Transverse colon (tissue), 4 donors: ENCODE data around the gene MANBA. TPM values are rescaled to one million over a fixed set of nuclear protein-coding genes. Genes with fewer than 3 reads are reported as not detected.
"Not testable (repeated sequence)": the region's sequence is repeated elsewhere in the genome, so short reads cannot be mapped to it uniquely, and the experiment has no call there.

Experiments
- DNase-seq: peaks from one replicate; pipeline ENCODE4 v3.0.0-alpha.2; 2019
- H3K27ac ChIP-seq, 4 donors: fragments of 200-600 bp; sonication (generic); 2 replicates each; pipeline ENCODE4 v1.5.1; 2016 to 2018; ENCODE audit warnings: inconsistent platforms in 4 of 4
- H3K27me3 ChIP-seq: fragments of 200-600 bp; sonication (generic); 2 replicates; pipeline ENCODE4 v1.5.1; 2017; ENCODE audit warnings: inconsistent platforms
- H3K36me3 ChIP-seq, 4 donors: fragments of 200-600 bp; sonication (generic); 2 replicates each; pipeline ENCODE4 v1.5.1; 2017 to 2019; ENCODE audit warnings: inconsistent platforms in 4 of 4
- H3K4me1 ChIP-seq, 4 donors: fragments of 200-600 bp; sonication (generic); 2 replicates each; pipeline ENCODE4 v1.5.1; 2017 to 2020; ENCODE audit warnings: inconsistent platforms in 4 of 4
- H3K4me3 ChIP-seq, 4 donors: fragments of 200-600 bp; sonication (generic); 1 replicate in 1 of 4; 2 replicates in 3 of 4; pipeline versions ENCODE4 v1.5.1 to v1.6.1; 2017 to 2019; ENCODE audit warnings: inconsistent platforms in 4 of 4
- H3K9me3 ChIP-seq, 2 donors: fragments of 200-600 bp; sonication (generic); 2 replicates each; pipeline ENCODE4 v1.5.1; 2017 to 2019; ENCODE audit warnings: inconsistent platforms in 2 of 2
- EP300 ChIP-seq: sonication (generic); formaldehyde crosslinking; IDR thresholded peaks from one replicate; pipeline ENCODE4 v1.6.1; 2017; ENCODE audit warnings: antibody characterized with exemption, low read depth
- POLR2A ChIP-seq: fragments of 450-650 bp; IDR thresholded peaks from one replicate; pipeline ENCODE4 v1.6.1; 2016; ENCODE audit warnings: antibody characterized with exemption, mild to moderate bottlenecking, moderate library complexity
- POLR2AphosphoS5 ChIP-seq, 3 donors: sonication (generic); formaldehyde crosslinking; IDR thresholded peaks; one replicate each; pipeline ENCODE4 v1.6.1; 2016; ENCODE audit warnings: antibody characterized with exemption in 3 of 3
- WGBS, 2 donors: methylation state at CpG; one replicate each; pipeline ENCODE4 v1.1.5; 2018; ENCODE audit warnings: low coverage in 1 of 2; 5-methylcytosine and 5-hydroxymethylcytosine counted together
- in situ Hi-C, 4 donors: fragments of 200-750 bp; cut with MboI; loops; one replicate each; pipeline versions ENCODE4 v1.15.0 to v1.15.1; 2017; ENCODE audit warnings: low sequenced_read_pairs in 3 of 4, low pct_ligation_motif_present in 1 of 4, low pct_unique_long_range_greater_than_20kb in 1 of 4
- intact Hi-C: fragments of 100-400 bp; cut with DNase I; formaldehyde crosslinking; loops from one replicate; pipeline ENCODE4 v1.15.1; 2023; ENCODE audit warnings: low total_unique reads
- total RNA-seq, 4 donors: library from RNA; depleted of rRNA; stranded (reverse); fragments of >200 nt; gene quantifications; one replicate each; pipeline ENCODE4 v1.1.0, GENCODE V29; 2016
- TF ChIP-seq, protein P1 (sequence below), 5 experiments: fragments of 200-600 bp in 3 of 5; fragments of 450-650 bp in 2 of 5; sonication (generic) in 3 of 5; IDR thresholded peaks; 1 replicate in 2 of 5; 2 replicates in 3 of 5; pipeline ENCODE4 v1.5.1; 2016 to 2017; ENCODE audit warnings: antibody characterized with exemption in 5 of 5, inconsistent platforms in 3 of 5, mild to moderate bottlenecking in 2 of 5, moderate library complexity in 1 of 5

MANBA gene
- total RNA-seq, 4 donors from 2014 or later = 7.5 to 110 (median 27.9) TPM

DNA sequence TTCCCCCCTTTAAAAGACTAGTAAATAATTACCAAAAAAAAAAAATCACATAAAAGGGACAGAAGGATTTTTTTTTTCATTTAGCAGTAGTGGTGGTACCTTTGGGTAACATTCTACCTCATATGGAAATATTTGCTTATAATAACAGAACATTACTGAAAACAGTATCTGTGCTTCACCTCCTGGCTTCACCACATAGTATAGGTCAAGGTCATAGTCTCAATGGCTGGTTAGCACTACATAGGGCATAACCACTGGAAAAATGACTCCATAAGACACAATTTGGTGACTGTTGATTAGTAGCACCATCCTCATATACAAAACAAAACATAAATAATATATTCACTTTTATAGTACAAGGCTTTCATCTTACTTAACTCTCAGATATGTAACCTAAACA, 34.7 kb downstream of the MANBA start:
- Histone ChIP-seq H3K4me1 (no peaks in the 10 kb centered on the region), H3K36me3 (peaks cover 0 to 3% (median 0%) of the 10 kb centered on the region in 4 donors), H3K4me3 (no peak overlapping the region), H3K27me3 (no peaks in the 10 kb centered on the region), H3K27ac (no peak overlapping the region), H3K9me3 (no peaks in the 10 kb centered on the region)
- intact Hi-C loops = no loop called here
- DNase-seq = no peak
- in situ Hi-C loops = no loop called here
- TF ChIP-seq EP300 = no peak
- no peak for TF ChIP-seq POLR2AphosphoS5 (IDR thresholded peaks at IDR 0.05)
- TF ChIP-seq, protein P1, sequence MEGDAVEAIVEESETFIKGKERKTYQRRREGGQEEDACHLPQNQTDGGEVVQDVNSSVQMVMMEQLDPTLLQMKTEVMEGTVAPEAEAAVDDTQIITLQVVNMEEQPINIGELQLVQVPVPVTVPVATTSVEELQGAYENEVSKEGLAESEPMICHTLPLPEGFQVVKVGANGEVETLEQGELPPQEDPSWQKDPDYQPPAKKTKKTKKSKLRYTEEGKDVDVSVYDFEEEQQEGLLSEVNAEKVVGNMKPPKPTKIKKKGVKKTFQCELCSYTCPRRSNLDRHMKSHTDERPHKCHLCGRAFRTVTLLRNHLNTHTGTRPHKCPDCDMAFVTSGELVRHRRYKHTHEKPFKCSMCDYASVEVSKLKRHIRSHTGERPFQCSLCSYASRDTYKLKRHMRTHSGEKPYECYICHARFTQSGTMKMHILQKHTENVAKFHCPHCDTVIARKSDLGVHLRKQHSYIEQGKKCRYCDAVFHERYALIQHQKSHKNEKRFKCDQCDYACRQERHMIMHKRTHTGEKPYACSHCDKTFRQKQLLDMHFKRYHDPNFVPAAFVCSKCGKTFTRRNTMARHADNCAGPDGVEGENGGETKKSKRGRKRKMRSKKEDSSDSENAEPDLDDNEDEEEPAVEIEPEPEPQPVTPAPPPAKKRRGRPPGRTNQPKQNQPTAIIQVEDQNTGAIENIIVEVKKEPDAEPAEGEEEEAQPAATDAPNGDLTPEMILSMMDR (IDR thresholded peaks at IDR 0.05) = no peak
- no peak for TF ChIP-seq POLR2A

DNA sequence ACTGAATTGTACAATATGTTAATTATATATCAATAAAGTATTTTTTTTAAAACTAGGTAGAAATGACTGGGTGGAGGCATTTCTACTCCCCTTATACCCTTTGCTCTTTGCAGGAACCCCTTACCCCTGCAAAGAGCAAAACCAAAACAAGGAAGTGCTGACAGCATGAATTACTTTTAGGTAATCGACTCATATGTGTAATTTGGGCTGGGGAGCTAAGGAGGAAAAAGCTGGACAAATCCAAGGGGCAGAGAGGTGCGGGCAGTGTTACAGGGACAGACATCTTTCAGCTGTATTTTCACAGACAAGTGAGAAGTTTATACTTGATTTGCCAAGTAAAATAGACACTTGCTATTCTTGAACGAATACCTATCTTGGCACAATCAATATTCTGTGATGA, 35.5 kb downstream of the MANBA start:
- 79 to 89% methylated on average over 3 of the region's 3 CpGs for WGBS, 2 donors
- DNase-seq = no peak
- in situ Hi-C loops (no loop called here), intact Hi-C loops (no loop called here)
- no peaks in the 10 kb centered on the region for H3K27me3 ChIP-seq
- H3K9me3 ChIP-seq = no peaks in the 10 kb centered on the region
- no peak overlapping the region for H3K27ac ChIP-seq
- H3K36me3 ChIP-seq = peaks cover 0 to 3% (median 0%) of the 10 kb centered on the region in 4 donors
- no peak for TF ChIP-seq POLR2AphosphoS5 (IDR thresholded peaks at IDR 0.05)
- H3K4me3 ChIP-seq = no peak overlapping the region
- H3K4me1 ChIP-seq = no peaks in the 10 kb centered on the region

DNA sequence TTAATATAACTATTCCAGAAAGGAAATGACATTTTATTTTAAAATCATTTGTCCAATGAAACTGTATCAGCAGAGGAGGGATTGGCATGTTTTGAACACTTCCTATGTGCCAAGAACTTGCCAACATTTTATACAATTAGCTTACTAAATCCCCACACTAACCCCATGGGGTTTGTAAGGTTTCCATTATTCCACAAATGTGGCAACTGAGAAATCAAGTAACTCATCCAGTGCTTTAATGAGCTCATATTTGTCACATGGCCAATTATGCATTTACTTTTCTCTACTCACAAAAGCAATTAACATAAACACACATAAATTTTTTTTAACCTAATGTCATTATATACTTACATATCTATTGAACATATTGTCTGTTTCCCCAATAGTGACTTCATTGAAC, 37.3 kb downstream of the MANBA start:
- no peak for TF ChIP-seq POLR2A
- TF ChIP-seq EP300 = no peak
- TF ChIP-seq POLR2AphosphoS5 (IDR thresholded peaks at IDR 0.05) = no peak
- TF ChIP-seq, protein P1 (IDR thresholded peaks at IDR 0.05) = no peak
- H3K36me3 ChIP-seq = peaks cover 0 to 15% (median 0%) of the 10 kb centered on the region in 4 donors
- in situ Hi-C loops = no loop called here
- no peaks in the 10 kb centered on the region for H3K27me3 ChIP-seq
- intact Hi-C loops = no loop called here
- H3K4me1 ChIP-seq = no peaks in the 10 kb centered on the region
- no peak overlapping the region for H3K27ac ChIP-seq
- no peak for DNase-seq
- no peaks in the 10 kb centered on the region for H3K9me3 ChIP-seq
- H3K4me3 ChIP-seq = no peak overlapping the region

DNA sequence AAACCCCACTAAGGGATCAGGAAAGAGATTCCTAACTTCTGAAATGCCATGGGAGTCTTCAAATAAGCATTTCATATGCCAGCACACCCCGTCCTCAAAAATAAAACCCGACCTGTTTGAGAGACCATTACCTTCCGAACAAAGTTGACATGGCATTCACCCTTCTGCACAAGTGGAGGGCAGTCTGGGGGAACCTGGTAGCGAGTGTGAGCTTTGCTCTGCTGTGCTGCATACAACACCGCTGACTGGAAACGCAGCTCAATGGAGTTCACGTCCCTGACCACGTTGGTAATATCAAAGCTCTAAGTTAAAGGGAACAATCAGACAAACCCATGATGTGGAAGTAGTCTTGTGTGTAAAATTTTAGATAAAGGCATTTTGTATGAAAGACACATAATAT, 38.0 kb downstream of the MANBA start:
- H3K27ac ChIP-seq = no peak overlapping the region
- TF ChIP-seq POLR2AphosphoS5 (IDR thresholded peaks at IDR 0.05) = no peak
- no peak for TF ChIP-seq EP300
- TF ChIP-seq, protein P1 (IDR thresholded peaks at IDR 0.05) = no peak
- TF ChIP-seq POLR2A = no peak
- no peaks in the 10 kb centered on the region for H3K9me3 ChIP-seq
- 96 to 97% methylated on average over 8 of the region's 8 CpGs for WGBS, 2 donors
- no peaks in the 10 kb centered on the region for H3K4me1 ChIP-seq
- H3K4me3 ChIP-seq = no peak overlapping the region
- H3K36me3 ChIP-seq = peaks cover 0 to 15% (median 0%) of the 10 kb centered on the region in 4 donors
- intact Hi-C loops = no loop called here
- in situ Hi-C loops = no loop called here
- no peaks in the 10 kb centered on the region for H3K27me3 ChIP-seq
- DNase-seq = no peak

DNA sequence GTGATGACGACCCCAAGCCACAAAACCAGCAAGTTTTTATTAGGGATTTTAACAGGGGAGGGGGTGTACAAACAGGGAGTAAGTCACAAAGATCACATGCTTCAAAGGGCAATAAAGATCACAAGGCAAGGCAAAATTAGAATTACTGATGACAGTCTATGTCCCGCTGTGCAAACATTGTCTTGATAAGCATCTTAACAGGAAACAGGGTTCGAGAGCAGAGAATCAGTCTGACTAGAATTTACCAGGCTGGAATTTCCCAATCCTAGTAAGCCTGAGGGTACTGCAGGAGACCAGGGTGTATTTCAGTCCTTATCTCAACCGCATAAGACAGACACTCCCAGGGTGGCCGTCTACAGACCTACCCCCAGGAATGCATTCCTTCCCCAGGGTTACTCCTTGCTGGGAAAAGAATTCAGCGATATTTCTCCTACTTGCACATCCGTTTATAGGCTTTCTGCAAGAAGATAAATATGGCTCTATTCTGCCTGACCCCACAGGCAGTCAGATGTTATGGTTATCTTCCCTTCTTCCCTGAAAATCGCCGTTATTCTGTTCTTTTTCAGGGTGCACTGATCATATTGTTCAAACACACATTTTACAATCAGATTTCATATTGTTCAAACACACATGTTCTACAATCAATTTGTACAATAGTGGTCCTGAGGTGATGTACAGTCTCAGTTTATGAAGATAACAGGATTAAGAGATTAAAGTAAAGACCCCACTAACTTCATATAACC, 41.8 kb downstream of the MANBA start:
- intact Hi-C loops, H3K4me3 ChIP-seq, H3K27me3 ChIP-seq, H3K9me3 ChIP-seq, in situ Hi-C loops, H3K4me1 ChIP-seq, H3K27ac ChIP-seq, DNase-seq: not testable (repeated sequence)
- H3K36me3 ChIP-seq = peaks cover 0 to 15% (median under 1%) of the 10 kb centered on the region in 4 donors
- 73 to 88% methylated on average over 5 to 9 of the region's 9 CpGs for WGBS, 2 donors
